Posterior cingulate gyrus (tissue), 11 donors: ENCODE results near the gene CDKN1B.

Experiments used
- DNase-seq, 10 donors: peaks; one replicate each; pipeline versions ENCODE4 v3.0.0 to v3.0.0-alpha.2; 2020 to 2021; ENCODE audit warnings: mixed read lengths in 3 of 10
- intact Hi-C: fragments of 100-400 bp; cut with DNase I; formaldehyde crosslinking; loops from one replicate; pipeline ENCODE4 v1.15.1; 2023

The CDKN1B gene

GRCh38 chr12:12745576-12746211 is 28.5 kb downstream of the CDKN1B start:
- DNase-seq = no peak
- intact Hi-C loops = no loop called here

GRCh38 chr12:12747278-12747677 is 30.1 kb downstream of the CDKN1B start:
- intact Hi-C loops = no loop called here
- no peak for DNase-seq

DNA sequence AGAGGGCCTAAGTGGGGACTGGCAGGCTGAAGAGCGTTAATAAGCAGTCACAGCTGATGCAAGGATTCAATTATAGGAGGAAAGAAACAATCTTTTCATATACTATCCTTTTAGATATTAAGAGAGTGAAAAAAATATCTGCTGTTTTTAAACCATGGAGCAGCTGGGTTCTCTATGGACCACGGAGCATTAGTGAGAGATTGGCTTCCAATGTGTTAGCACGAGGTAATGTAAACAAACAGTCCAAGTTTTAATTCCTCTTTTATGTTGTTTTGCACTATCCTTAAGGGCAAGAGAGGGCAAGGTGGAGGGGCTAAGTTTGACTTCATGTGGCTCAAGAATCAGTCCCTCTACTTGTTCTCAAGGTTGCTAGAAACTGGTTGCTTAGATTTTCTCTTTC is 30.9 kb downstream of the CDKN1B start:
- intact Hi-C loops = no loop called here

DNA sequence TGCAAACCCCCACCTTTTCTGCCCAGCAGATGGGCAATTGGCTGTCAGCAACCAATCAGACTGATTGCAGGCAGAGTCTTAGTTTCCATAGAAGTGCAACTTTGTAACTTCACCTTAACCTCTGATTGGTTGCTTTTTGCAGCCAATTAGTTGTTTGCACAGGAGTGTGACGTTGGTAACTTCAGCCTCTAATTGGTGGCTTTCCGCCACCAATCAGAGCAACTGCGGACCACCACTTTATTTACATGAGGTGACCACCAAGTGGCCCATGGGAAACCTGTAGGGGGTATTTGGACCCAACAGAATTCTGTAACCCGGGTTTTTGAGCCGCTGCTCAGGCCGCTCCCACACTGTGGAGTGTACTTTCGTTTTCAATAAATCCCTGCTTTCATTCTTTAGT is 32.3 kb downstream of the CDKN1B start:
- intact Hi-C loops = no loop called here
- no peak for DNase-seq

More for the DNA sequence above, 30.9 kb downstream of the CDKN1B start:
- DNase-seq = no peak

- intact Hi-C loops = no loop called here
- DNase-seq = no peak
Measured at GRCh38 chr12:12755923-12756322, 38.8 kb downstream of the CDKN1B start.

DNA sequence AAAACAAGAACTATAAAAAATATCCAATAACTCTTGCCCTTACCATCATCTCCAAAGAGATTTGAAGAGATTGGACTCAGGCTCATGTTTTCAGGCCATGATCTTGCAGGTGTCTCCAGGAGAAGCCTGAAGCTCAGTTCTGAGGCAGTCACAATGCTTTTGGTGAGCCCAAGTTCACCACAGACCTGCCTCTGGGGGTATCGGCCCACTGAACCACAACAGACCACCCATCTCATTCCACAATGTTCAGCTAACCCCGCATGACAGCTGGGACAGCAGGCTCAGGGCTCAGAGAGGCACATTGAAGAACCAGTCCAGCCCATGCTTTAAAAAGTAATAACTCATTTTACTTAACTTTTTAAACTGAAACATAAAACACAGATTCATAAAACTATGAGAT is 40.0 kb downstream of the CDKN1B start:
- intact Hi-C loops = no loop called here
- no peak for DNase-seq

- DNase-seq = no peak
- intact Hi-C loops = no loop called here
Measured at GRCh38 chr12:12759234-12759915, 42.2 kb downstream of the CDKN1B start.

DNA sequence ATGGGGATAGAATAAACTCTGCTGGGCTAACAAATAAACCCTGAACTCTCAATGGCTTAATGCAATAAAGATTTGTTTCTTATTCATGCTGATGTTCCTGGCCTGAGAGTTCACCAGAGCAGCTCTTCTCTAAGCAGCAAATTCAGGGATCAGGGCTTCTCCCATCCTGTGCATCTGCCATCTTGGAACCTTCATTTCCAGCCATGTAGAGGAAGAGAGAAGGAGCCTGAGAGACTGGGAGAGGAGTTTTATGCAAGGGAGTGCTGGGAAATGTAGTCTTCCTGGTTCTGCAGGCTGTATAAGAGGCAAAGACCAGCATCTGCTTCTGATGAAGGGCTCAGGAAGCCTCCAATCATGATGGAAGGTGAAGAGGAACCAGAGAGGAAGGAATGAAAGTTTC is 47.7 kb downstream of the CDKN1B start:
- no peak for DNase-seq
- intact Hi-C loops = no loop called here

- DNase-seq = no peak
- intact Hi-C loops = no loop called here
Measured at GRCh38 chr12:12770262-12770661, 53.1 kb downstream of the CDKN1B start.
